ENCODE results near the gene KRTAP22-1.

The KRTAP22-1 gene

DNA sequence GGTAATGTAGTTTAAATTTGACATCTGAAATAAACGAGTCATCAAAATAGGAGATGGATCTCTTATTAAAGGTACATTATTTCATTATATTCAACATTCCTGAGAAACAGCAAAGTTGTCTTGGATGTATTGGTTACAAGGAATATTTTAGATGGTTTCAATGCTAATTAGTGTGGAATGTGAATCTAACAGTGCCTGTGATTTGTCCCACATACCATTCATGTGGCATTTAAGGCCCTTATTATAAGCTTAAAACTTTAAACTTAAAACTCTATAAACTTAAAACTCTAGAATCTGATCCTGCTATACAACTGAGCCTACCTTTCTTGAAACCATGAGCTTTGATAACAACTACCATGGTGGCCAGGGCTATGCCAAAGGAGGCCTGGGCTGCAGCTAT, at the start of gene KRTAP22-1:
Gene KRTAP22-1, plus strand, starts transcription at position 301 of the 400 bp plus-strand sequence.
- Mint-ChIP-seq H3K27me3 (no peaks in the 10 kb centered on the region), H3K27ac (no peak within 1 kb of the TSS), H3K4me3 (no peak within 1 kb of the TSS), H3K4me1 (no peaks in the 10 kb centered on the region), H3K9me3 (peaks cover 6 to 18% of the 10 kb centered on the region in 2 donors)
- DNase-seq (no peak), ATAC-seq (no peak)

DNA sequence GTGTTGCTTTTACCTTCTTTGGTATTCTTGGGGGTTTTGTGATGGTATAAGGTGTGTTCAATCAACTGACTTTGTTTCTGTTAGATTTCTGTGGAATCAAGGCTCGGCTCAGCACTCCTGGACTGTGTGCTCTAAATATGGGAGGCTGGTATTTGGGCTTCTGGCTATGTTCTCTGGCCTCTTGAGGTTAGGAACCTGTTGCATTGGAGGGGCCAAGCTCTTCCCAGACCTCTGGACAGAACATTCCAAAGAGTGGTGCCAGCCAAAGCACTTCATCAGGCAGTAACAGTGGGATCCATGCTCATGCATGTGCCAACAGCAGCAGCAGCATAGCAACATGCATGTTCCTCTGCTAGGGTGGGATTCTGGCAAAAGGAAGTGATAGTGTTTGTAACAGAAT, 48.1 kb upstream of the KRTAP22-1 start:
- H3K4me1 Mint-ChIP-seq = no peaks in the 10 kb centered on the region

DNA sequence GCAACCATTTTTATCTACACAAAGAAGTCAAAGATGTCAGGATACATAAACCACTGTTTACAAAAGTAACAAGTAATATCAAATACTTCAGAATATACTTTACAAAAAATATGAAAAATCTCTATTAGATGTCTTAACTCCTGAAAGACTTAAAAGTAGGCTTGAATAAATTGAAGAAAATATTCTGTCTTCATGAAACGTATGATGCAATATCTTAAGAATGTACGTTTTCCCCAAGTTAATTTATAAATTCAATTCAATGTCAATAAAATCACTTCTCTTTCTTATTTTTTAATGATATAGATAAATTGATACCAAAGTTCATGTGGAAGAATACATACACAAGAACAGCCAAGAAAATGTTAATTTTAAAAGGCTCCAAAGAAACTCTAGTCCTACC, 45.8 kb upstream of the KRTAP22-1 start:
- Mint-ChIP-seq H3K4me1 (no peaks in the 10 kb centered on the region), H3K9me3 (peaks cover 0 to 13% of the 10 kb centered on the region in 2 donors), H3K27me3 (no peaks in the 10 kb centered on the region), H3K27ac (no peak overlapping the region), H3K4me3 (no peak overlapping the region)
- DNase-seq = no peak
- ATAC-seq = no peak

More for the DNA sequence above, 48.1 kb upstream of the KRTAP22-1 start:
- DNase-seq = no peak
- H3K27me3 Mint-ChIP-seq = no peaks in the 10 kb centered on the region
- H3K9me3 Mint-ChIP-seq = peaks cover 0 to 6% of the 10 kb centered on the region in 2 donors
- no peak overlapping the region for H3K4me3 Mint-ChIP-seq
- ATAC-seq = no peak
- no peak overlapping the region for H3K27ac Mint-ChIP-seq

DNA sequence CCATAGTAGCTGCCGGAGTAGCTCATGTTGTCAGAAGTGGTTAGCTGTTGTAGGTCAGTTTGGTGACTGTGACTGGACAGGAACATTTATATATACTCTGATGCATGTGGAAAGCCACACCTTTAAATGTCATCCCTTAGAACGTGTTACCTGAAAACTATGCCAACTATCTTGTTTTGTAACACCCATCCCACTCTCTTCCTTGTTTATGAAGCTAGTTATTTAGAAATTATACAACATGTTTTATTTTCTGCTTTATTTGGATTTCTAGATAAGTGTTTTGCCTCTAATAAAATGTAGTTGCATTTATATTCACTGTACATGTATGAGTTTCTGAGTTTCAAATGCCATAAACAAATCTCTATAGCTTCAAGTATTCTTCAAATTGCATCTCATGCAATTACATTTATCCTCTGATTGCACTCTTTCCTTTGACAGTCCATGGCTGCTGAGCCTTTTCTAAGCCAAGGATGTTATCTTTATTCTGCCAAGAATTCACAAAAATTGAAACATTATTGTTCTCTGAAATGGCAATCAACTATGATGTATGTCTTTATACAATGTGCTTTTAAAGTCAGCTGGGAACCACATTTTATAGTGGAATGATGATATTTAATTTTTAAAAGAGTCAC, 39.5 kb upstream of the KRTAP22-1 start, which contains the start of gene KRTAP19-7:
Gene KRTAP19-7, minus strand, starts transcription at position 51 of the 632 bp plus-strand sequence. Its CDS starts 25 bp downstream, at position 26.
- no peak within 1 kb of the TSS for H3K4me3 Mint-ChIP-seq
- no peaks in the 10 kb centered on the region for H3K27me3 Mint-ChIP-seq
- no peak for DNase-seq
- H3K4me1 Mint-ChIP-seq = no peaks in the 10 kb centered on the region
- ATAC-seq = no peak
- no peak within 1 kb of the TSS for H3K27ac Mint-ChIP-seq
- peaks cover 0 to 6% of the 10 kb centered on the region in 2 donors for H3K9me3 Mint-ChIP-seq

GRCh38 chr21:30561957-30562356, 38.9 kb upstream of the KRTAP22-1 start:
- ATAC-seq (no peak), DNase-seq (no peak)
- Mint-ChIP-seq H3K4me3 (no peak overlapping the region), H3K27me3 (no peaks in the 10 kb centered on the region), H3K27ac (no peak overlapping the region), H3K9me3 (peaks cover 0 to 6% of the 10 kb centered on the region in 2 donors), H3K4me1 (no peaks in the 10 kb centered on the region)

DNA sequence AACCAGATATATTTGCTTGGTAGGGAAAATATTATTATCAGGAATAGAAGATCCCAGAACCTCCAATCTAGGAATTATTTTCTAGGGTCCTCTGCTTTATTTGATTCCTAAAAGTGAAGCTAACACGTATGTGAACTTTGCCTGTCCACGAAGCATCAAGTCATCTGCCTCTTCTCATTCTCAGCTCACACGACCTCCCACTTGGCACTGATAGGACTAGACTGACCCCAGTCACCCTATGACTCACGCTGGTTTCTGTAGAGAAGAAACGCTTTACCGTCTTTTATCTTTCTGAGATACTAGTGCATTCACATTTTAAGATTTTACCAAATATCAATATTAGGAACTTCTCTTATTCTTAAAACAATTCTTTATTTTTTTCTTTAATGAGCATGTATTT, 37.8 kb upstream of the KRTAP22-1 start:
- Mint-ChIP-seq H3K4me3 (no peak overlapping the region), H3K27me3 (no peaks in the 10 kb centered on the region), H3K9me3 (peaks cover 0 to 6% of the 10 kb centered on the region in 2 donors), H3K27ac (no peak overlapping the region), H3K4me1 (no peaks in the 10 kb centered on the region)
- DNase-seq (no peak), ATAC-seq (no peak)

DNA sequence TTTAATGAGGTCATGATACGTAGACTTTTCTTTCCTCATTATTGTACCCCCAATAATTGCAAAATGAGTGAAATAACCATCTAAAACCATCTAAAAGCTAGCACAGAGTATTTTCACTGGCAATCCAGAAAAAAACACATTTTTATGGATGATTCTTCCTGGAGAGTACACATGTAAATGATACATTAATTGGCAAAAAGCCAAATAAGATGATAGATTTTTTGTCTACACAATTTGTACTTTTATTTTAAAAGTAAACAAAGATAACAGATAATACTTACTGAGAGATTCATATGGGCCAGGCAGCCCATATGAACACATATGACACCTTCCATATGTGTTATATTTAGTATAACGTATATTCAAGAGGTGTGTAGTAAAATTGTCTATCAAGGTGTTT, 37.3 kb upstream of the KRTAP22-1 start:
- DNase-seq (no peak), ATAC-seq (no peak)
- no peak overlapping the region for H3K27ac Mint-ChIP-seq
- no peaks in the 10 kb centered on the region for H3K4me1 Mint-ChIP-seq
- no peaks in the 10 kb centered on the region for H3K27me3 Mint-ChIP-seq
- no peak overlapping the region for H3K4me3 Mint-ChIP-seq
- peaks cover 0 to 6% of the 10 kb centered on the region in 2 donors for H3K9me3 Mint-ChIP-seq

DNA sequence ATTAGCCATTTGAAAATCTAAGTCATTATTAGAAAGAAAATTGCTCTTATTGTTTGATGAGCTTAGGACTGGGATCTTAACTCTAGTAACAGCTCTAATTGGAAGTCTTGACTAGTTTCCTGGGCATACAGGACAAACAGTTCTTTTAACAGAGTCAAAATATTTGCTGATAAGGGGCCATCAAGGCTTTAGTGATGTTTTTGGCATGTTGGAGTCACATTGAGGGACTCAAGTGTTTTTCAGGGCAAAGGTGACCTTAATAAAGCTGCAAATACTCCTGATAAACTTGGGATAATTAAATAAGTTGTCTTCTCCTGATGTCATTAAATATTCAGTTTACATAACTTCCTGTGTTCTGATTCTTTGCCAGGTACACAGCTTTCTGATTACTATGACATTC, 33.3 kb upstream of the KRTAP22-1 start:
- ATAC-seq (no peak), DNase-seq (no peak)
- Mint-ChIP-seq H3K4me1 (no peaks in the 10 kb centered on the region), H3K27ac (no peak overlapping the region), H3K27me3 (no peaks in the 10 kb centered on the region), H3K9me3 (peaks cover 7 to 10% of the 10 kb centered on the region in 2 donors), H3K4me3 (no peak overlapping the region)

DNA sequence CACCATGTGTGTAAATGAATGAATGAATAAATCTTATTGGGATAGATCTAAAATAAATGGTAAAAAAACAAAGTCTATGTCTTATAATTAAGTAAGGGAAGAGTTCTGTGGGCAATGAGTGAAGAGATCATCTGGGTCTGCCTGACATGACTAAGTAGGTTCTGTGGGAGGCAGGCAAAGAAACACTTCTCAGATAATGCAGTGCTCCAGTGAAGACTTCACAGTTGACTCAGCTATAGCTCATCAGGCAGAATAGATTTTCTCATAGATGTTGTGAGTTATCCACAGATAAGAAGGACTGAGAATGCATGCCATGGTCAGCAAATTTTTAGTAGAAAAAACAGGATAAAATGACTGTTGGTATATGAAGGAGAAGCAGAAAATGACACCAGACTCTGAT, 23.1 kb upstream of the KRTAP22-1 start:
- ATAC-seq = no peak
- Mint-ChIP-seq H3K27me3 (no peaks in the 10 kb centered on the region), H3K27ac (no peak overlapping the region), H3K4me1 (no peaks in the 10 kb centered on the region), H3K9me3 (no peaks in the 10 kb centered on the region), H3K4me3 (no peak overlapping the region)
- no peak for DNase-seq

- ATAC-seq = no peak
- Mint-ChIP-seq H3K4me3 (no peak overlapping the region), H3K9me3 (peaks cover 0 to 3% of the 10 kb centered on the region in 2 donors), H3K27ac (no peak overlapping the region), H3K4me1 (no peaks in the 10 kb centered on the region), H3K27me3 (no peaks in the 10 kb centered on the region)
- no peak for DNase-seq
Observed at GRCh38 chr21:30579346-30579745, 21.5 kb upstream of the KRTAP22-1 start.

GRCh38 chr21:30580132-30580531, 20.8 kb upstream of the KRTAP22-1 start:
- peaks cover 0 to 8% of the 10 kb centered on the region in 2 donors for H3K9me3 Mint-ChIP-seq
- H3K4me1 Mint-ChIP-seq = no peaks in the 10 kb centered on the region
- no peaks in the 10 kb centered on the region for H3K27me3 Mint-ChIP-seq
- H3K27ac Mint-ChIP-seq = no peak overlapping the region
- ATAC-seq (no peak), DNase-seq (no peak)
- H3K4me3 Mint-ChIP-seq = no peak overlapping the region

GRCh38 chr21:30582870-30583269, 18.0 kb upstream of the KRTAP22-1 start:
- Mint-ChIP-seq H3K9me3 (peaks cover 0 to 8% of the 10 kb centered on the region in 2 donors), H3K27ac (no peak overlapping the region), H3K27me3 (no peaks in the 10 kb centered on the region), H3K4me1 (no peaks in the 10 kb centered on the region), H3K4me3 (no peak overlapping the region)
- DNase-seq = no peak
- ATAC-seq = no peak

DNA sequence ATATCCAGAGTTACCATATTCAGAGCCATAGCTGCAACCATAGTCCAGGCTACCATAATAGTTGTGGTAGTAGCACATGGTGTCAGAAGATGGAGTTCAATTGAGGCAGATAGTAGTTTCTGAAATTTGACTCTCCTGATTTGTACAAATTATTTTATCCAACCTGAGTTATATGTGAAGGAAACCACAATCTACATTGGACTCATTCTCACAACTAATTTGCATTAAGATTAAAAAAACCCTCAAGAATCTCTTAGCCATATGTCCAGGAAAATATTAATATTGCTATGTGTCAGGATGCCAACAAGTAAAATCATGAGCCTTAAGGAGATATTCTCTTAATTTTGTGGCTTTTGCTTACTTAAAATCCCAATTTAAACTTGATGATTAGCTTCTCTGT, 10.6 kb upstream of the KRTAP22-1 start, which contains the start of gene KRTAP22-2:
Gene KRTAP22-2, minus strand, starts transcription at position 101 of the 400 bp plus-strand sequence.
- H3K4me3 Mint-ChIP-seq = no peak within 1 kb of the TSS
- DNase-seq = no peak
- H3K4me1 Mint-ChIP-seq = no peaks in the 10 kb centered on the region
- no peaks in the 10 kb centered on the region for H3K27me3 Mint-ChIP-seq
- no peaks in the 10 kb centered on the region for H3K9me3 Mint-ChIP-seq
- ATAC-seq = no peak
- H3K27ac Mint-ChIP-seq = no peak within 1 kb of the TSS

DNA sequence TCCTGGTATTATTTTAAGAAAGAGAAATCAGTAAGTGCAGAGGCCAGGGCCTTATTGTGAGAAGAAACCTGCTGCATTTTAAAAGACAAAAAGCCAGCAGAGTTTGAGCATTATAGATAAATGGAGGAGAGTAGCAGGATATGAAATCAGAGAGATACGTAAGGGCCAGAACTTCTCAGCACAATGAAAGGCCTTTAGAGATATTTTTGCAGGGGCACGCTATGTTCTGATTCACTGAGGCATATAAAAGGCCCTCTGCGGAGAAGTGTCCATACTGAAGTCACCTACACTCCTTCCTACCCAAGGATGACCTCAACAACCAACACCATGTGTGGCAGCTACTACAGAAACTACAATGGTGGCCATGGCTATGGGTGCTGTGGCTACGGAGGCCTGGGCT, 8.7 kb upstream of the KRTAP22-1 start, which contains the start of gene KRTAP6-3:
Gene KRTAP6-3, plus strand, starts transcription at position 301 of the 400 bp plus-strand sequence. Its CDS starts 6 bp downstream, at position 307.
- no peaks in the 10 kb centered on the region for H3K9me3 Mint-ChIP-seq
- no peaks in the 10 kb centered on the region for H3K4me1 Mint-ChIP-seq
- no peak within 1 kb of the TSS for H3K27ac Mint-ChIP-seq
- no peaks in the 10 kb centered on the region for H3K27me3 Mint-ChIP-seq
- ATAC-seq (no peak), DNase-seq (no peak)
- H3K4me3 Mint-ChIP-seq = no peak within 1 kb of the TSS

GRCh38 chr21:30598802-30599201, 2.1 kb upstream of the KRTAP22-1 start, which contains the start of gene KRTAP6-2:
Gene KRTAP6-2, minus strand, starts transcription at chr21:30598902. Its CDS starts 28 bp downstream, at chr21:30598874.
- DNase-seq = no peak
- no peaks in the 10 kb centered on the region for H3K27me3 Mint-ChIP-seq
- H3K27ac Mint-ChIP-seq = no peak within 1 kb of the TSS
- H3K4me1 Mint-ChIP-seq = no peaks in the 10 kb centered on the region
- H3K9me3 Mint-ChIP-seq = peaks cover 6 to 9% of the 10 kb centered on the region in 2 donors
- no peak for ATAC-seq
- no peak within 1 kb of the TSS for H3K4me3 Mint-ChIP-seq

GRCh38 chr21:30605968-30606367, 5.1 kb downstream of the KRTAP22-1 start:
- no peak for DNase-seq
- H3K4me1 Mint-ChIP-seq = no peaks in the 10 kb centered on the region
- H3K4me3 Mint-ChIP-seq = no peak overlapping the region
- no peak for ATAC-seq
- no peak overlapping the region for H3K27ac Mint-ChIP-seq
- H3K9me3 Mint-ChIP-seq = peaks cover 8 to 21% of the 10 kb centered on the region in 2 donors
- no peaks in the 10 kb centered on the region for H3K27me3 Mint-ChIP-seq
